Stimulated activated CD4-positive, alpha-beta T cell treated with anti-CD3 and anti-CD28 coated beads, Interleukin-2, amount 100 ng/mL, for 48 hours (primary cell): ENCODE measurements around the gene AGMO.
"Not testable (repeated sequence)": the region's sequence is repeated elsewhere in the genome, so short reads cannot be mapped to it uniquely, and the experiment has no call there.

Experiments
- DNase-seq, 2 donors: peaks; one replicate each; pipeline ENCODE4 v3.0.0-alpha.2; 2020

AGMO gene

DNA sequence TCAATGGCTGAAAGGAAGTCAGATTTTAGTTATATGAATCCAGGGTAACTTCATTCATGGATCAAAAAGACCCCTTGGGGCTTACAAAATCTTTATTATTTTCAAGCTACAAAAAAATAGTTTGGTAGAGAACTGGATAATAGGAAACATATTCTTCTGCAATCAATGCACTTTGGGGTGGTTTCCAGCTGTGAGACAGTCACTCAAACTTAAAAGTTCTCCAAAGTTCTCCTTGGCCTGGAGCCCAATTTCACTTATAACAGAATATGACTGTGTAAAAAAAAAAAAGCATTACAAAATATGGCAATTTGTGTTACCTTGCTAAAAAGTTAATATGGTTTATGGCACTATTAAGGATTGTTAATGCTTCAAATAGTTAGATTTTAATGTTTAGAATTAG lies 255.5 kb downstream of the AGMO start:
- no peak for DNase-seq

DNA sequence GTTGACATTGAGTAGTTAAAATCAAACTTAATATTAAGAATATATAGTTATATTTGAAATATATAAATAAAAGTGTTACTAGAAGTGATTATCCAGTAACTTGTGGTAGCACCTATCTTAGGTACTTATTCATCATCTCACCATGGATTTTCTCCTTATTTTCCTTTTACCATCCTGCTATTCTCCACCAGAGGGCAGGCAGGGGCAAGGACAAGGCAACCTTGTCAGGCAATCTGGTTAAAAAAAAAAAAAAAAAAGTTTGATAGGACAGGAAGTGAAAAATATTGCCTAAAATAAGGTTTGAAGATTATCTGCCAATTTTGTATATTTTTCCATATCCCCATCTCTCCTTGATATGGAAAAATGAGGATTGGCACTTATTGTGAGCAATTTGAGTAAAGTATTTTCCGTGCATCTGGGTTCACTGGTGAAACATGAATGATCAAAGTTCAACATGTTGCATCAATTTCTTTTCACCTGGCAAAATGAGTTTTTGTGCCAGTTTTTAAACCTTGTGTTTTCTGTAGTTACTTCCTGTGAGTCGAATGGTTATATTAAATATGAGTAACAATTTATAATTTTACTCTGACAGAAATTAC lies 256.7 kb downstream of the AGMO start:
- DNase-seq, result no peak

DNA sequence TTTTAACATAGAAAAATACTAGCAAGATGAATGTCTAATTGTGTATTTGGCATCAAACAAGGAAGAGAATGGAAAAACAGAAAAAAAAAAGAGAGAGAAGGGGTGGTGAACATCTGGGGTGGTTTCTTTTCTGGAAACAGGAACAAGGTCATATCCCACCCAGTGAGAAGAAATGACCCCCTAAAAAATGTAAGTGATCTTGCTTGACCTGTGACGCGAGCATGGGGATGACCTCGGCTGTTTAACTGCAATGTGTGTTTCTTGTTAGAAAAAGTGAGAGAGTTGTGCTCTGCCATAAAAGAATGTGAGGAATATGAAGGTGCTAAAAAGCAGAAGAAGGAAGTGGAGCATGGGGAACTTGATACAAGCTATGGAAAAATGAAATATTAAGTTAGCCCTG lies 258.5 kb downstream of the AGMO start:
- DNase-seq, result no peak

DNA sequence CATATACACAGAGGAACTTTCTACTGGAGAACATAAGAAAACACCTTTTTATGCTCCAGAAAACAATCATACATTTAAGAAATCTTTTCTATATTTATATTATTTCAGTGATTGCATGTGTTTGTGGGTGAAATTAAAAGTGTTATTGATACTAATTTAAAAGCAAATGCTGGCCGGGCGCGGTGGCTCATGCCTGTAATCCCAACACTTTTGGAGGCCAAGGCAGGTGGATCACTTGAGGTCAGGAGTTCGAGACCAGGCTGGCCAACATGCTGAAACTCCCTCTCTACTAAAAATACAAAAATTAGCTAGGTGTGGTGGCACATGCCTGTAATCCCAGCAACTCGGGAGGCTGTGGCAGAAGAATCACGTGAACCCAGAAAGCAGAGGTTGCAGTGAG lies 260.8 kb downstream of the AGMO start:
- DNase-seq, result not testable (repeated sequence)

DNA sequence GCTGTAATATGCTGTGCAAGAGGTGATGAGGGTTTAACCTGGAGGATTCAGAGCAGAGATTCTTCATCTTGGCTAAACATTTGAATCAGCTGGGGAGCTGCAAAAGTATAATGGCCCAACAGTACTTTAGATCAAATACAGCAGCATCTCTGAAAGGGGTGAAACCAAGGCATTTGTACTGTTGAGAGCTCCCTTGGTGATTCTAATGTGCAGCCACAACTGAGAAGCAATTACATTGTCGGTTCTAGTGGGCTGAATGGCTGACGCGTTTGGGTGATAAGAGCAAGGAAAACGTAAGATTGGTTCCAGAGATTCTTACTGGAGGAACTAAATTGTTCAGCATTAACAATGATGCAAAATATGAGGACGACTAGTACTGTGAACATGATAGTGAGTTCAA lies 269.7 kb downstream of the AGMO start:
- DNase-seq, result no peak

DNA sequence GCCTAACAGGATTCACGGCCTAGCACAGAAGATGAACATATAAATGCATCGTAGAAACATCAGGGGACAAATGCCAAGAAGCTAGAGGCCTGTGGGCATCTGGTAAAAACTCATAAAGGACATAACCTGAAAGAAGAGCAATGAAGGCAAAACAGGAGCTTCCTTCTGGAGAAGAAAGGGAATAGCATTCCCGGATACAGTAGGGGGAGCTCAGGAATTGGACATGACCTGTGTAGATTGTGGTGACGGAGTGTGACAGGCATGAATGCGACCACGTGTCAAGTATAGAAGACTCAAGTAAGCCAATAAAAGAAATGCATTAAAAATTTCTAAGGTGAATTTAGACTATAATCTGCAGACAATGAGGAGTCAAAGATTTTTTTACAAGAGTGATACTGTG lies 270.1 kb downstream of the AGMO start:
- DNase-seq, result no peak

- no peak for DNase-seq
Observed at GRCh38 chr7:15288741-15289140, 273.1 kb downstream of the AGMO start.

DNA sequence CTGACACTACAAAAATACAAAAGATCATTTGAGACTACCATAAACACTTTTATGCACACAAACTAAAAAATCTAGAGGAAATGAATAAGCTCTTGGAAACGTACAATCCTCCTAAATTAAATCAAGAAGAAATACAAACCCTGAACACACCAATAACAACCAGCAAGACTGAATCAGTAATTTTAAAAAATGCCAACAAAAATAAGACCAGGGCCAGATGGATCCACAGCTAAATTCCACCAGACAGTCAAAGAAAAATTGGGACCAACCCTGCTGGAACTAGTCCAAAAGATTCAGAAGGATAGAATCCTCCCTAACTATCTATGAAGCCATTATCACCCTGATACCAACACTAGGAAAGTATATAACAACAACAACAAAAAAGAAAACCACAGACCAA lies 277.4 kb downstream of the AGMO start:
- no peak for DNase-seq

- DNase-seq, result no peak
Observed at GRCh38 chr7:15280078-15280733, 281.6 kb downstream of the AGMO start.

DNA sequence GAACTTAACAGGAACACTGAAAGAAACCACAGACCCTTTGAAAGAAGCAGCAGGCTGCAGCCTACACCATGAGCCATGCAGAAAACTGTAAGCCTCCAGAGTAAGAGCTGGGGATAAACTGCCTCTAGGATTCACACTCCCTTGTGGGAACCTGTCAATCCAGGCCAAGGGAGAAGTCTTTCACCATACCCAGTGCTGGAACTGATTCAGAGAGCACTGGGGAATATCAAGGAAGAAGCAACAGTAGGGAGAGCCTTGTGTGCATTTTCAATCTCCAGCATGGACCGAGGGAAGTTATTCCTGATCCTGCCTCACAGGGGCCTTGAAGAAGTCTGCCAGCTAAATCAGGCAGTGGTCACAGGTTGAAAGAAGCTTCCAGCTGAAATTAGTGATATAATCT lies 282.2 kb downstream of the AGMO start:
- DNase-seq, result no peak

- no peak for DNase-seq
Observed at GRCh38 chr7:15257689-15258088, 304.1 kb downstream of the AGMO start.

- DNase-seq, result no peak
Observed at GRCh38 chr7:15252181-15252580, 309.6 kb downstream of the AGMO start.

- no peak for DNase-seq
Observed at GRCh38 chr7:15248514-15248913, 313.3 kb downstream of the AGMO start.

- DNase-seq, result no peak
Observed at GRCh38 chr7:15245831-15246230, 316.0 kb downstream of the AGMO start.

DNA sequence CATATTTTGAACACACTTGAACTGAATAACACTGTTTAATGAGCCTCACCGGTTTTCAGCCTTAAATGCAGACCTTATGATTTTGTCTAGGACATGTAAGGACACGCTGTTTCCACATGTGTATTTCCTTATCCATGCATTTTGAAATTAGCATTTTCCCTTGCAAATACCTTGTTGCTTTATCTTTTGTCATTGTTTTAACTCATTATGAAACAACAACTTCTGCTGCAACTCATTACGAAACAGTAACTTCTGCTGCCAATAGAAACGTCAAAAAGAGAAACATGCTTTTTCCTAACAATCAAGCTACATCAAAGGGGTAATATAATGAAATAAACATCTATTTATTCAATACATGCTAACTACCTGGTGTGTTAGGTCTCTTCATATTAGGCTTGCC lies 322.0 kb downstream of the AGMO start:
- no peak for DNase-seq

DNA sequence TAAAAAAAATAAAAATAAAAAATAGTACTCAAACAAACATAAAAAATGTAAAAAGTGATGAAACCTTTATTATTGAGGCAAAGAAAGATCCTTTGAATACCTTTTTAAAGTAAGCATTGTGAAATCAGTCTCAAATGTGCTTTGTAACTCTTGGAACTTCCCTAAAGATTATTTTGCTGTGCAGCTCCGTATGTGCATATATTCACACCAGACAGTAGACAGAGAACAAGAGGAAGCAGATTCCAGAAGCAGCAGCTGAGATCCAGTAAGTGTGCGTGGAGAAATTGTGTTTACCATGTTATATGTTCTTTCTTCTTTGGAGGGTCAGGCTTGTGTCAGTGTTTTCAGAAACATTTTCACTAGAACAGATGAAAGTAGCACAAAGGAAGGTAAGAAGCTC lies 324.9 kb downstream of the AGMO start:
- no peak for DNase-seq

GRCh38 chr7:15234431-15234830 lies 327.4 kb downstream of the AGMO start:
- DNase-seq, result no peak

GRCh38 chr7:15228831-15229230 lies 333.0 kb downstream of the AGMO start:
- DNase-seq, result no peak

DNA sequence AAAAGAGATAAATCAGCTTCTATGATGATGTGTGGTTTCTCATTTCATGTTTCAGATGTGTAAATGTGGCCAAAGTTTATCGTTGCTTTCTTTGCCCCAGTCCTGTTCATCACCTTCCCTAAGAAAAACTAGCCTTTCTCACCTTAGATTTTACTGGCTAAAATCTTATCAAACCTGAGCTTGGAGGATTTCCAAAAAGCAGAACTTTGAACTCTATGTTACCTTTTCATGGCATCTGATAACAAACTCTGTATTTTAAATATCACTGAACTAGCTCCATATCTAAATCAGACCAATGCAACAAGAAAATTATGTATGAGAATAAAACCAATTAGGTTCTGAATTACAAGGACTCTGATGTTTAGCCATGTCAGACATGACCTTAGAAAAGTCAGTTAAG lies 335.8 kb downstream of the AGMO start:
- no peak for DNase-seq

GRCh38 chr7:15219758-15220157 lies 342.1 kb downstream of the AGMO start:
- DNase-seq, result no peak

DNA sequence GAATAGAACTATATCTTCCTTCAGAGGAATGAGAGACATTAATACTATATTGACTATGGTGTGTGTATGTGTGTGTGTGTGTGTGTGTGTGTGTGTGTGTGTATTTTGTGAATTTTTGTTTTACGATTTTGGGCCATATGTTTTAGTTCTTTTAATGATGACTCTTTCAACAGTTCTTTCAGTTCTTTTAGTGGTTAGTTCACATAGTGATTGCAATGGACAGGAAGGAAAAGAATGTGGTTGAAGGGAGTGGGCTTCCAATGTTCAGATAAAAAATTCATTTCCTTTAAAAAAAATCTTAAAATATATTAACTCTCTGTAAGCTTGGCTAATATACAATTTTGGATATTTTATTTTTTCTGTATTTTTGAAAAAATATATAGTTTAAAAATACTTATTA lies 343.6 kb downstream of the AGMO start:
- no peak for DNase-seq

DNA sequence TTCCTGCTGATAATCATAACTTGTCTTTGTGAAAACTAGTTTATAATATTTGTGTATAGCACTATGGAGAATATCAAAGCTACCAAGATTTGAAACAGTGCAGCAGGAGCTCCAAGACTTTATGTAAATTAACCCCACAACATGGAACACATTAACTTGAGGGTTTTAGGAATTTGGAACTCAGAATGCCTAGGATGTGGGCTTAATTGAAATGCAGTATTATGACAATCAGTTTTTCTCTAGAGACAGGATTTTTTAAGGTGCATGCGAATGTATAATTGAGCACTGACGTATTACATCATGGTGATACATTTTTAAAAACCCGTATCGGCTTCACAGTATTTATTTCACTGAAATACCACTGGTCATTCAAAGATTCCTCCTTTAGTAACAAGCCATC lies 346.2 kb downstream of the AGMO start:
- no peak for DNase-seq

DNA sequence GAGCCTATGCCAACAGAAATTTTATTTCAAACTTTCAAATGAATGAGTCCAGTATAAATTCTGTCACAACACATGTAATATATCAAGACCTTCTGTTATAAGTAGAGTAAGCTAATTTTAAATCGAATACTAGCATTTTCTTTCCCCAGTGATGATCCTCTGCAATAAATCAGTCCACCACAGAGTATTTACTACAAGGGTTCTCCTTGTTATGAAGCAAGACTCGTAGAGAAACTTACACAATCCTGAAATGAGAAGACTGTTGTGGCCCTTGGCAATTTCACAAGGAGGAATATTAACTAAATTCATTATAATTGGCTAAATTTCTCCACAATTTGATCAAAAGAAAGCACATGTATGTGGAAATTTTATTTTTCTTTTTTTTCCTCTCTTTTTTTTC lies 346.8 kb downstream of the AGMO start:
- DNase-seq, result no peak

DNA sequence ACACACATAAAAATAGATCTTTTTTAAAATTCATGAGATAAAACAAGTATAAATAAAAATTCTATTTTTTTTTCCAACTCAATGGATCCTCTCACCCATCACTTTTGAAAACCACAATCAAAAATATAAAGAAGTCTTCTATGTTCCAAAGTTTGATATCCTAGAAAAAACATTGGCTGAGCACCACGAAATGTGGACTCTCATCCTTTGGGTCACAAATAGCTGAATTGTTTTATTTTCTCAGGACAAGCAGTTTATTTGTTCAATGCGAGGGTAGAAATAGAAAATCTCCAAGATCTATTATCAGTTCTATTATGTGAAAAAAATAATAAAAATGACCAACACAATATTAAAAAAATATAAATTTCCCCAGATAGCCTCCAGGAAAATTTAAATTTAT lies 348.7 kb downstream of the AGMO start:
- no peak for DNase-seq

DNA sequence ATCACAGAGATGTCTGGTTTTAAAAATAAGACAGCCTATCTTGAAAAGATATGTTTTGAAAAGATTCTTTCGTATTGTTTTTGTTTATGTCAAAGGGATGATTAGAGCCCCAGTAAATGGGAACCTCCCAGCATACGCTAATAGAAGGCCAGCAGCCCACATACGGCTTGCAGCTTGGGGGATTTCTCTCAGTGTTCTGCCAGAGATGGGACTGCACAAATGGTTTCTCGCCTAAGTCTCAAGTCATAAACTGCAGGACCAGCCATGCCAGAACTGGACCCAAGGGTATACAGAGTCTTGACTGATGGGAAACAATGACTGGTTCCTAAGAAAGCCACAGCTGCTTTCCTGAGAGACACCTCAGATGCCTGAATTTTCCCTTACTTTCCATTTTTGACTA lies 352.4 kb downstream of the AGMO start:
- DNase-seq, result no peak
